NCI-H146 (cell line): ENCODE measurements around the gene RETREG1.
A peak's percentile ranks its signal among the peaks of the same experiment; 100 is the strongest.
"Not testable (repeated sequence)": the region's sequence is repeated elsewhere in the genome, so short reads cannot be mapped to it uniquely, and the experiment has no call there.

Experiments
- DNase-seq: peaks from one replicate; lab custom pipeline; 2025; lab: John Stamatoyannopoulos, UW

Gene RETREG1

GRCh38 chr5:16456103-16456832 lies 160.5 kb downstream of the RETREG1 start:
- peak; percentile 56 for DNase-seq

- DNase-seq: no peak
Observed at GRCh38 chr5:16455668-16456067, 161.1 kb downstream of the RETREG1 start.

GRCh38 chr5:16454686-16455085 lies 162.1 kb downstream of the RETREG1 start:
- DNase-seq: no peak

GRCh38 chr5:16453609-16454008 lies 163.2 kb downstream of the RETREG1 start:
- no peak for DNase-seq

- DNase-seq: no peak
Observed at GRCh38 chr5:16450163-16450562, 166.6 kb downstream of the RETREG1 start.

GRCh38 chr5:16446993-16447392 lies 169.8 kb downstream of the RETREG1 start:
- DNase-seq: no peak

GRCh38 chr5:16437977-16438376 lies 178.8 kb downstream of the RETREG1 start:
- no peak for DNase-seq

- DNase-seq: not testable (repeated sequence)
Observed at GRCh38 chr5:16436065-16436682, 180.6 kb downstream of the RETREG1 start.

- DNase-seq: peak; percentile 94
Observed at GRCh38 chr5:16431490-16431889, 185.3 kb downstream of the RETREG1 start.

GRCh38 chr5:16430349-16431089 lies 186.3 kb downstream of the RETREG1 start:
- DNase-seq: no peak

- DNase-seq: no peak
Observed at GRCh38 chr5:16428359-16428758, 188.4 kb downstream of the RETREG1 start.

GRCh38 chr5:16427587-16427986 lies 189.2 kb downstream of the RETREG1 start:
- DNase-seq: peak; percentile 82
